AG04450 (cell line): ENCODE results near the gene CACNA1A. TPM values are rescaled to one million over a fixed set of nuclear protein-coding genes. Genes with fewer than 3 reads are reported as not detected.

Source experiments
- CTCF ChIA-PET: fragments of 300-600, 350-600 bp; formaldehyde crosslinking; extraction: SDS; loops from one replicate; lab custom pipeline; 2022; ENCODE audit warnings: antibody characterized with exemption, inconsistent platforms; lab: Charles Lee
- POLR2A ChIA-PET: fragments of 350-600 bp; formaldehyde crosslinking; extraction: SDS; loops from one replicate; lab custom pipeline; 2021; ENCODE audit warnings: antibody characterized with exemption, inconsistent platforms; lab: Yijun Ruan, JAX
- DNase-seq: peaks from one replicate; pipeline ENCODE4 v3.0.0-alpha.2; 2011; ENCODE audit warnings: low read depth, low spot score
- H3K27ac ChIP-seq: one replicate; pipeline ENCODE4 v1.5.1; 2012; ENCODE audit warnings: low read depth, low read length, control low read depth
- H3K27me3 ChIP-seq: one replicate; pipeline ENCODE4 v1.6.0; 2012; ENCODE audit warnings: low read length; ENCODE audit not compliant: control insufficient read depth, insufficient read depth
- H3K4me3 ChIP-seq: 2 replicates; pipeline ENCODE4 v1.5.1; 2011; ENCODE audit warnings: mild to moderate bottlenecking, low read depth, low read length, control low read depth
- H3K9me3 ChIP-seq: 2 replicates; pipeline ENCODE4 v1.5.1; 2012; ENCODE audit warnings: low read length; ENCODE audit not compliant: control insufficient read depth, insufficient read depth
- CTCF ChIP-seq: IDR thresholded peaks from 2 replicates; pipeline ENCODE4 v1.5.1; 2011; ENCODE audit warnings: low read depth, low read length, control low read depth, inconsistent platforms
- polyA plus RNA-seq: library from polyadenylated mRNA; depleted of rRNA; stranded (reverse); fragments of >200 nt; gene quantifications from 2 replicates; pipeline ENCODE4 v1.2.3, GENCODE V29; 2011

CACNA1A gene
- polyA plus RNA-seq, 1 experiment: 12.2 TPM

- ChIA-PET CTCF (no interaction called here), POLR2A (no interaction called here)
- H3K9me3 ChIP-seq: peaks cover 17% of the 10 kb centered on the region
- DNase-seq: no peak
- no peak overlapping the region for H3K4me3 ChIP-seq
- H3K27me3 ChIP-seq: no peaks in the 10 kb centered on the region
- H3K27ac ChIP-seq: no peak overlapping the region
- TF ChIP-seq CTCF: peak; percentile 62
These were observed 271.8 kb downstream of the CACNA1A start for GRCh38 chr19:13234518-13234917.

- Histone ChIP-seq H3K9me3 (peaks cover 17% of the 10 kb centered on the region), H3K27me3 (peaks cover 2% of the 10 kb centered on the region), H3K4me3 (no peak overlapping the region), H3K27ac (no peak overlapping the region)
- DNase-seq: no peak
- ChIA-PET POLR2A (no interaction called here), CTCF (interaction anchor here (1.0 kb wide), 1 partner anchor 31 kb away, joined by 4 read pairs; no protein-coding TSS in a partner anchor)
- TF ChIP-seq CTCF: no peak
These were observed 274.6 kb downstream of the CACNA1A start for GRCh38 chr19:13231663-13232062.

- H3K9me3 ChIP-seq: no peaks in the 10 kb centered on the region; the same call in 1 of the 2 replicates
- CTCF ChIA-PET: no interaction called here
- POLR2A ChIA-PET: no interaction called here
- TF ChIP-seq CTCF: no peak
- H3K27me3 ChIP-seq: peaks cover 2% of the 10 kb centered on the region
- no peak for DNase-seq
- H3K4me3 ChIP-seq: no peak overlapping the region
- no peak overlapping the region for H3K27ac ChIP-seq
These were observed 277.0 kb downstream of the CACNA1A start for GRCh38 chr19:13229246-13229645.

GRCh38 chr19:13228561-13228960 lies 277.7 kb downstream of the CACNA1A start:
- peaks cover 2% of the 10 kb centered on the region for H3K27me3 ChIP-seq
- H3K9me3 ChIP-seq: no peaks in the 10 kb centered on the region
- no peak overlapping the region for H3K4me3 ChIP-seq
- no peak for DNase-seq
- ChIA-PET CTCF (no interaction called here), POLR2A (no interaction called here)
- TF ChIP-seq CTCF: no peak
- H3K27ac ChIP-seq: no peak overlapping the region

GRCh38 chr19:13226983-13227382 lies 279.3 kb downstream of the CACNA1A start:
- Histone ChIP-seq H3K4me3 (no peak overlapping the region), H3K9me3 (no peaks in the 10 kb centered on the region), H3K27me3 (peaks cover 2% of the 10 kb centered on the region), H3K27ac (no peak overlapping the region)
- CTCF ChIA-PET: interaction anchor here (0.6 kb wide), 1 partner anchor 166 kb away, joined by 3 read pairs; no protein-coding TSS in a partner anchor
- POLR2A ChIA-PET: interaction anchor here (0.6 to 0.7 kb wide), 3 partner anchors 59 to 393 kb away, joined by 3 to 6 read pairs (median 4); partner anchors contain the start of gene RTBDN
- no peak for DNase-seq
- TF ChIP-seq CTCF: no peak
